HEK293 (cell line): ENCODE data around the gene TRAF3IP3.

Source experiments
- CTCF ChIP-seq: fragments of 450-650 bp; formaldehyde crosslinking; IDR thresholded peaks from 2 replicates; pipeline ENCODE4 v1.5.1; 2016; ENCODE audit warnings: missing biosample characterization, missing genetic modification characterization
- INSM2 ChIP-seq: fragments of 450-650 bp; formaldehyde crosslinking; IDR thresholded peaks from 2 replicates; pipeline ENCODE4 v1.5.1; 2016; ENCODE audit warnings: missing biosample characterization, missing genetic modification characterization
- PBX3 ChIP-seq: sonication (generic); formaldehyde crosslinking; IDR thresholded peaks from 2 replicates; pipeline ENCODE4 v1.8.1; 2022; ENCODE audit warnings: mild to moderate bottlenecking, moderate library complexity, missing genetic modification reagents
- REPIN1 ChIP-seq: fragments of 450-650 bp; formaldehyde crosslinking; IDR thresholded peaks from 2 replicates; pipeline ENCODE4 v1.5.1; 2017; ENCODE audit warnings: missing biosample characterization, missing genetic modification characterization, low read depth
- SCRT1 ChIP-seq: fragments of 450-650 bp; formaldehyde crosslinking; IDR thresholded peaks from 2 replicates; pipeline ENCODE4 v1.5.1; 2016; ENCODE audit warnings: missing biosample characterization, missing genetic modification characterization, borderline replicate concordance
- ZNF280D ChIP-seq: fragments of 450-650 bp; formaldehyde crosslinking; IDR thresholded peaks from 2 replicates; pipeline ENCODE4 v1.5.1; 2016; ENCODE audit warnings: missing biosample characterization, missing genetic modification characterization
- ZNF398 ChIP-seq: fragments of 450-650 bp; formaldehyde crosslinking; IDR thresholded peaks from 2 replicates; pipeline ENCODE4 v1.5.1; 2017; ENCODE audit warnings: missing biosample characterization, missing genetic modification characterization
- ZNF404 ChIP-seq: fragments of 450-650 bp; formaldehyde crosslinking; IDR thresholded peaks from 2 replicates; pipeline ENCODE4 v1.5.1; 2017; ENCODE audit warnings: missing biosample characterization, missing genetic modification characterization
- ZNF423 ChIP-seq: fragments of 450-650 bp; formaldehyde crosslinking; IDR thresholded peaks from 2 replicates; pipeline ENCODE4 v1.5.1; 2016; ENCODE audit warnings: missing biosample characterization, missing genetic modification characterization
- ZNF473 ChIP-seq: fragments of 450-650 bp; formaldehyde crosslinking; IDR thresholded peaks from 2 replicates; pipeline ENCODE4 v1.5.1; 2017; ENCODE audit warnings: missing biosample characterization, missing genetic modification characterization
- ZNF580 ChIP-seq: fragments of 450-650 bp; formaldehyde crosslinking; IDR thresholded peaks from 2 replicates; pipeline ENCODE4 v1.5.1; 2016; ENCODE audit warnings: missing biosample characterization, missing genetic modification characterization
- ZNF639 ChIP-seq: fragments of 450-650 bp; formaldehyde crosslinking; IDR thresholded peaks from 2 replicates; pipeline ENCODE4 v1.5.1; 2016; ENCODE audit warnings: missing biosample characterization, missing genetic modification characterization
- ZNF837 ChIP-seq: fragments of 450-650 bp; formaldehyde crosslinking; IDR thresholded peaks from 2 replicates; pipeline ENCODE4 v1.5.1; 2016; ENCODE audit warnings: missing biosample characterization, missing genetic modification characterization

GRCh38 chr1:209807509-209807908 lies 51.7 kb downstream of the TRAF3IP3 start:
- TF ChIP-seq ZNF837 (tag by site-specific recombination): no peak
- TF ChIP-seq ZNF398 (tag by site-specific recombination): no peak
- no peak for TF ChIP-seq ZNF473 (tag by site-specific recombination)
- TF ChIP-seq SCRT1 (tag by site-specific recombination): no peak
- TF ChIP-seq ZNF423 (tag by site-specific recombination): no peak
- TF ChIP-seq REPIN1: no peak
- TF ChIP-seq CTCF: no peak
- TF ChIP-seq ZNF404 (tag by site-specific recombination): no peak
- no peak for TF ChIP-seq ZNF280D (tag by site-specific recombination)
- no peak for TF ChIP-seq ZNF580
- no peak for TF ChIP-seq INSM2 (tag by site-specific recombination)
- no peak for TF ChIP-seq ZNF639 (tag by site-specific recombination)
- no peak for TF ChIP-seq PBX3 (CRISPR knock-in tag)
